HG02610 (cell line): Measurements from ENCODE around the gene EID1.
"Not testable (repeated sequence)": the region's sequence is repeated elsewhere in the genome, so short reads cannot be mapped to it uniquely, and the experiment has no call there.

ENCODE experiments used
- ATAC-seq: cut with Tn5 transposase; IDR thresholded peaks from one replicate; pipeline ENCODE4 v1.9.1; 2021; ENCODE audit warnings: mild to moderate bottlenecking, moderate library complexity; ENCODE audit not compliant: unreplicated experiment

Gene EID1

DNA sequence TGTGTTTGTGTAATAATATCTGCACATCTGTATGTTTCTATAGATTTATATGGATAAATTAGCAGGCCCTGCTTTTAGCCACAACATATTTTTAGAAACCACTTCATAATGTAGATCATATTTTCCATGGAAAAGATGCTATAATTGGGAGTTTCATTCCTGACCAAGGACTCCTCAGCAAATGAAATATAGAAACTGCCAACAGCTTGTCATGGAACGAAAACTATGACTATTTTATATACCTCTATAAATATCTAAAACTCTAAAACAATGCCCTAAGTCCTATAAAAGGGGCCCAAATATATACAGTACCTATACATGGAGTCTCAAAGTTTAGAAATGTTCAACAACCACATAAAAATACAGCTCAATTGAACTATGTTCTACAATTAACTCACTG lies 27.9 kb downstream of the EID1 start:
- ATAC-seq: no peak

DNA sequence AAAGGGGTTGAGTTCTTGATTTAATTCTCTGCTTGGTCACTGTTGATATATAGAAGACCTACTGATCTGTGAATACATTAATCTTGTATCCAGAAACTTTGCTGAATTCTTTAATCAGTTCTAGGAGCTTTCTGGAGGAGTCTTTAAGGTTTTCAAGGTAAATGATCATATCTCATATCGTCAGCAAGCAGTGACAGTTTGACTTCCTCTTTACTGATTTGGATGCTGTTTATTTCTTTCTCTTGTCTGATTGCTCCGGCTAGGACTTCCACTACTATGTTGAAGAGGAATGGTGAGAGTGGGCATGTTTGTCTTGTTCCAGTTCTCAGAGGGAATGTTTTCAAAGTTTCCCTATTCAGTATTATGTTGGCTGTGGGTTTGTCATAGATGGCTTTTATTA lies 31.4 kb downstream of the EID1 start:
- not testable (repeated sequence) for ATAC-seq

- ATAC-seq: not testable (repeated sequence)
Measured at GRCh38 chr15:48910554-48910953, 32.6 kb downstream of the EID1 start.

GRCh38 chr15:48913141-48913540 lies 35.2 kb downstream of the EID1 start:
- no peak for ATAC-seq

GRCh38 chr15:48914717-48915116 lies 36.8 kb downstream of the EID1 start:
- ATAC-seq: no peak

DNA sequence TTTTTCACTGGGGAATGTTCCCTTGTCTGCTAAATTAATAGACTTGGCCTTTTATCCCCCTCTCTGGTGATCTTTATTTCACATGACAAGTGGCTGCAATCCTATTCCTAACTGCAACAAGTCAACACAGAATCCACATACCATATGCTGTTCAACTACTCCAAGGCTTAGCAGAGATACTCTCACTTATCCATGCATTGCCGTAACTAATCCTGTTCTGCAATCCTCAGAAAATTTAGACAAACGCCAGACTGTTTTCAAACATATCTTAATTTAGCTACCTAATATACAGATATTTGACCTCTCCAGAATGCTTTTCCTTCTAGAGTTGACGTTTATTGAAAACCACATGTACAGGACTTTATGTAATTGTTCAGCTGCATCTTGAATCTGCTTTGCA lies 37.9 kb downstream of the EID1 start:
- ATAC-seq: no peak

DNA sequence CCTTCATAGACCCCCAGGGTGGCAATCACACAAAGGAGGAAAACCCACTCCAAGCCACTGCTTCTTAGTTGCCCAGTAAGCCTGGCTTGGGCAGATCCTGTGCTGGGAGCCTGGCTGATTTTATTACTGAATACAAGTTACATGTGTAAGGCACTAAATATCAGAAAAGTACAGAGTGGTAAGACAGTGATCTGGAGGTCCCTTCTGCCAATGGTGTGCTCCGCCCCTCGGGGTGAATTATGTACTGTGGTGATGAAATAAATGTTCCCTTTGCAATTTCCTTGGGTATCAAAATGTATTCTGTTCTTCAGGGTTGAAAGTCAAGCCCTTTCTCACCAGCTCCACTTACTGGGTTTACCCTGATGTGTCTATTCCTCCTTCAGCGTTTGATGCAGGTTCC lies 38.8 kb downstream of the EID1 start:
- no peak for ATAC-seq

DNA sequence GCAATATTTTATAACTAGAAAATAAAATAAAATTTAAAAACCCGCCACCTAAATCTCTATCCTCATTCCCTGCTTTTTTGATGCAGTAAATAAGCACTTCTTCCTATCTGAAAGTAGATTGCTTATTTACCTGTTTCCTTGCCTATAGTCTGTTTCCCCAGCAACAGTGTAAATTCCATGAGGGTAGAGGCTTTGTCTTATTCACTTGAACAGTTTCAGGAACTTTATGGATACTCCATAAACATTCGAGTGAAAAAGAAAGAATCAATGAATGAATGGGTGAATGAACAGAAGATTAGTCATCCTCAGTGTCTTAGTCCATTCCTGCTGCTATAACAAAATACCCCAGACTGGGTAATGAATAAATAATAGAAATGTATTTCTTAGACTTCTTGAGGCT lies 44.1 kb downstream of the EID1 start:
- no peak for ATAC-seq

GRCh38 chr15:48924528-48925393 lies 46.8 kb downstream of the EID1 start:
- ATAC-seq: no peak

GRCh38 chr15:48925714-48926223 lies 47.8 kb downstream of the EID1 start:
- no peak for ATAC-seq

GRCh38 chr15:48928877-48929538 lies 51.1 kb downstream of the EID1 start:
- ATAC-seq: no peak

DNA sequence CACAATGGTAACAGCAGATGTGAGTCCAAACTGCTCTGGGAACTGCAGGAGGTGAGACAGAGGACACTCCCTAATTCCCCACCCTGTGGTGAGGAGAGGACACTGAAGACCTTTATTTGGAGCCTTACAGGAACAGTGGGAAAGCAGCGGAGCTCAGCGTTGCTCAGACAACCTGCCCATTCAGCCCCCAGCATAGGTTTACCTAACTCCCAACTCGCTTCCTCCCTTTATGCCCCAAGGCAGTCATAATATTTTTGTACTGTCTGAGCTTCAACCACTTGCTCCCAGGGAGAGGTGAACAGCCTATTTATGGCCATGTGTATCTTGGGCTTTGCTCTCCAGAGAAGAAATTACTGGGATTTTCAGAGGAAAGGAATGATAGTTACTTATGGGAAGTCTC lies 51.7 kb downstream of the EID1 start:
- no peak for ATAC-seq
